AG08395 (cell line): Measurements from ENCODE around the gene SCAPER.
"Not testable (repeated sequence)": the region's sequence is repeated elsewhere in the genome, so short reads cannot be mapped to it uniquely, and the experiment has no call there.

Experiments
- DNase-seq: peaks from one replicate; pipeline ENCODE4 v3.0.0; 2012; ENCODE audit warnings: mixed read lengths, low spot score

The SCAPER gene

GRCh38 chr15:76904461-76905012, 603 bp downstream of the SCAPER start:
- DNase-seq: peak; percentile 5

- peak; percentile 17 for DNase-seq
Observed at GRCh38 chr15:76903251-76903681, 1.9 kb downstream of the SCAPER start.

GRCh38 chr15:76901965-76902364, 3.2 kb downstream of the SCAPER start:
- no peak for DNase-seq

GRCh38 chr15:76899931-76900310, 5.2 kb downstream of the SCAPER start:
- DNase-seq: not testable (repeated sequence)

GRCh38 chr15:76899176-76899930, 5.8 kb downstream of the SCAPER start:
- DNase-seq: not testable (repeated sequence)

GRCh38 chr15:76898102-76898501, 7.0 kb downstream of the SCAPER start:
- DNase-seq: no peak

GRCh38 chr15:76894174-76894573, 11.0 kb downstream of the SCAPER start:
- no peak for DNase-seq

- DNase-seq: not testable (repeated sequence)
Observed at GRCh38 chr15:76892836-76893235, 12.3 kb downstream of the SCAPER start.

- not testable (repeated sequence) for DNase-seq
Observed at GRCh38 chr15:76887280-76888141, 17.6 kb downstream of the SCAPER start.

GRCh38 chr15:76885212-76885611, 19.9 kb downstream of the SCAPER start:
- DNase-seq: no peak

- DNase-seq: no peak
Observed at GRCh38 chr15:76875911-76876310, 29.2 kb downstream of the SCAPER start.

GRCh38 chr15:76873066-76873465, 32.1 kb downstream of the SCAPER start:
- not testable (repeated sequence) for DNase-seq

- no peak for DNase-seq
Observed at GRCh38 chr15:76871930-76872329, 33.2 kb downstream of the SCAPER start.

- DNase-seq: no peak
Observed at GRCh38 chr15:76868740-76869139, 36.4 kb downstream of the SCAPER start.

- DNase-seq: peak; percentile 30
Observed at GRCh38 chr15:76866716-76867321, 38.3 kb downstream of the SCAPER start.

GRCh38 chr15:76866008-76866407, 39.1 kb downstream of the SCAPER start:
- no peak for DNase-seq

- DNase-seq: no peak
Observed at GRCh38 chr15:76865548-76865991, 39.6 kb downstream of the SCAPER start.

GRCh38 chr15:76864586-76864985, 40.6 kb downstream of the SCAPER start:
- DNase-seq: no peak

- DNase-seq: no peak
Observed at GRCh38 chr15:76863693-76864092, 41.4 kb downstream of the SCAPER start.

- no peak for DNase-seq
Observed at GRCh38 chr15:76863123-76863522, 42.0 kb downstream of the SCAPER start.

GRCh38 chr15:76861815-76862397, 43.2 kb downstream of the SCAPER start:
- DNase-seq: no peak

- DNase-seq: no peak
Observed at GRCh38 chr15:76860201-76860600, 44.9 kb downstream of the SCAPER start.
